ENCODE results near the gene MME.

MME gene

DNA sequence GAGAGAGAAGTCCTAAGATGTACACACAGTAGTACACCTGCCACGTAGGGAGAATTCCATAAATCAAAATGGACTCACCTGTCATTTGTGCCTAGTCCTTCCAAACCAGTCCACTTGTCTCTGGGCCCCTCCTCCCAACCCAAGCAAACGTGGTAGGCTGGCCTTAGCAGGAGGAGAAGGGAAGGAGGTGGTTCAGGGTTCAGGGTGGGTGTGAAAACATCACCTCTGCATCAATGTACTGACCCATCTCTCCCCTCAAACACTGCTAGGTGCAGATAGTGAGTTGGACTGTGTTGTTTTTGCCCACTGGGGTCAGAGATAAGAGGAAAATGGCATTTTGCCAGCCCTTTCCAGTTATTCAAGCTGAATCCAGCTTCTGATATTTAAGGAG, 99.3 kb downstream of the MME start:
- TF ChIP-seq, protein P1, sequence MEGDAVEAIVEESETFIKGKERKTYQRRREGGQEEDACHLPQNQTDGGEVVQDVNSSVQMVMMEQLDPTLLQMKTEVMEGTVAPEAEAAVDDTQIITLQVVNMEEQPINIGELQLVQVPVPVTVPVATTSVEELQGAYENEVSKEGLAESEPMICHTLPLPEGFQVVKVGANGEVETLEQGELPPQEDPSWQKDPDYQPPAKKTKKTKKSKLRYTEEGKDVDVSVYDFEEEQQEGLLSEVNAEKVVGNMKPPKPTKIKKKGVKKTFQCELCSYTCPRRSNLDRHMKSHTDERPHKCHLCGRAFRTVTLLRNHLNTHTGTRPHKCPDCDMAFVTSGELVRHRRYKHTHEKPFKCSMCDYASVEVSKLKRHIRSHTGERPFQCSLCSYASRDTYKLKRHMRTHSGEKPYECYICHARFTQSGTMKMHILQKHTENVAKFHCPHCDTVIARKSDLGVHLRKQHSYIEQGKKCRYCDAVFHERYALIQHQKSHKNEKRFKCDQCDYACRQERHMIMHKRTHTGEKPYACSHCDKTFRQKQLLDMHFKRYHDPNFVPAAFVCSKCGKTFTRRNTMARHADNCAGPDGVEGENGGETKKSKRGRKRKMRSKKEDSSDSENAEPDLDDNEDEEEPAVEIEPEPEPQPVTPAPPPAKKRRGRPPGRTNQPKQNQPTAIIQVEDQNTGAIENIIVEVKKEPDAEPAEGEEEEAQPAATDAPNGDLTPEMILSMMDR (IDR thresholded peaks at IDR 0.05; ENCODE audit: low read depth, low read length) = no peak
- no peak for DNase-seq (ENCODE audit: extremely low read depth, low read depth)

DNA sequence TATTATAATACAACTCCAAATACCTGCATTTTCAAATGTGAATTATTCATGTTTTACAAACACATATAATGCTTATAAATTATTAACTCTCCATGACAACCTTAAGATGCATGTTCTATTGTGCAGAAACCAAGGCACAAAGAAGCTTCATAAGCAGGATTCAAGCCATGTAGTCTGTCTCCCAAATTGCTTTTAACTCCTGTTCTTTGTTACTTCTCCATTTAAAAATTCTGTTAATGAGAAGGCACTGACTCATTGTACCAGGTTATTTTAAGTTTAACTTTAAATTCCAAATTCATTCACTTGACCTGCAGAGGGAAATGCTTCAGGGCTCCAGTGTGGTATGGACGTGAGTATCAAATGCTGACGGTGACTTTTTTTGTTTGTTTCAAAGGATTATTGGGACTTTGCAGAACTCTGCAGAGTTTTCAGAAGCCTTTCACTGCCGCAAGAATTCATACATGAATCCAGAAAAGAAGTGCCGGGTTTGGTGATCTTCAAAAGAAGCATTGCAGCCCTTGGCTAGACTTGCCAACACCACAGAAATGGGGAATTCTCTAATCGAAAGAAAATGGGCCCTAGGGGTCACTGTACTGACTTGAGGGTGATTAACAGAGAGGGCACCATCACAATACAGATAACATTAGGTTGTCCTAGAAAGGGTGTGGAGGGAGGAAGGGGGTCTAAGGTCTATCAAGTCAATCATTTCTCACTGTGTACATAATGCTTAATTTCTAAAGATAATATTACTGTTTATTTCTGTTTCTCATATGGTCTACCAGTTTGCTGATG, 100.0 kb downstream of the MME start:
- TF ChIP-seq, protein P1 (IDR thresholded peaks at IDR 0.05; ENCODE audit: low read depth, low read length) = no peak
- DNase-seq (ENCODE audit: extremely low read depth, low read depth) = no peak

DNA sequence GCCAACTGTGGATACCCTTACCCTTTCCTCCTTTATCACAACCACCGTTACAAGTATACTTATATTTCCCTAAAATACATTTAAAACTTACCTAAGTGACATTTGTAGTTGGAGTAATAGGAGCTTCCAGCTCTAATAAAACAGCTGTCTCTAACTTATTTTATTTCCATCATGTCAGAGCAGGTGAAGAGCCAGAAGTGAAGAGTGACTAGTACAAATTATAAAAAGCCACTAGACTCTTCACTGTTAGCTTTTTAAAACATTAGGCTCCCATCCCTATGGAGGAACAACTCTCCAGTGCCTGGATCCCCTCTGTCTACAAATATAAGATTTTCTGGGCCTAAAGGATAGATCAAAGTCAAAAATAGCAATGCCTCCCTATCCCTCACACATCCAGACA, 102.3 kb downstream of the MME start:
- TF ChIP-seq, protein P1 (IDR thresholded peaks at IDR 0.05; ENCODE audit: low read depth, low read length) = no peak
- DNase-seq (ENCODE audit: extremely low read depth, low read depth) = no peak

DNA sequence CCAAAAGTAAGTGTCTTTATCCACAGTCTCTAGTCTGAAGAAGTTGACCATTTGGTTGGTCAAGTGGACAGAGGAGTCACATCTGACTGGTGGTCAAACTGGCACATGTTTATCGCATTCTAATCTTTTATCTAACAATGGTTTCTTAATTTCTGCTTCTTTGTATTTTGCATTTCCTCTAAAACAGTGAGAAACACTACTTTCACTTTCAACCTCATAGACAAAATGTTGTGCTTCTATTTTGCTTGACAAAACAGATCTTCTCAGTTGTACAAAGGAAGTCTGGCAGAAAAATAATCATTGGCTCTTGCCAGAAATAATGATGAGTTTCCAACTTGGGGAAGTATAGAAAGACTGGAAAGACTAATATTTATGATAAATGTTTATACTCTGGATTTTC, 103.9 kb downstream of the MME start:
- TF ChIP-seq, protein P1 (IDR thresholded peaks at IDR 0.05; ENCODE audit: low read depth, low read length) = no peak
- no peak for DNase-seq (ENCODE audit: extremely low read depth, low read depth)

DNA sequence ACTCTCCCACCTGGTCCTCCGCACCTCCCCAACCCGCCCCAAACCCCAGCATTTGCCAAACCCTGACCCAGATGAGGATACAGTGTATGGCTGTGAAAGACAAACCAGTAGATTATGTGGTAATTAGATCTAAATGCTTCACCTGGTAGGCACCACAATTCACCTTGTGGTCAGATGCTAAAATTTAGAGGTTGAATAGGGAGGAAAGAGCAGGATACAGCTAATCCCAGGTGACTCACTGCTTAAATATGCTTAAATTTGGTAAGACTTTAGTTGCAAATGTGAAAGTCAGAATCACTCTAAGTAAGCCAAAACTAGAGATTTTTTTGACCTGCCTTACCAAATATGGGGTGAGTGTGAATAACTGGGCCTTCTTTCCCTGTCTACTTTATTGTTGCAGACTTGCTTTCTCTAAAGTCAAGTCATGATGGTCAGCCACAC, 105.5 kb downstream of the MME start:
- DNase-seq (ENCODE audit: extremely low read depth, low read depth) = peak; percentile 39
- TF ChIP-seq, protein P1 (IDR thresholded peaks at IDR 0.05; ENCODE audit: low read depth, low read length) = no peak

DNA sequence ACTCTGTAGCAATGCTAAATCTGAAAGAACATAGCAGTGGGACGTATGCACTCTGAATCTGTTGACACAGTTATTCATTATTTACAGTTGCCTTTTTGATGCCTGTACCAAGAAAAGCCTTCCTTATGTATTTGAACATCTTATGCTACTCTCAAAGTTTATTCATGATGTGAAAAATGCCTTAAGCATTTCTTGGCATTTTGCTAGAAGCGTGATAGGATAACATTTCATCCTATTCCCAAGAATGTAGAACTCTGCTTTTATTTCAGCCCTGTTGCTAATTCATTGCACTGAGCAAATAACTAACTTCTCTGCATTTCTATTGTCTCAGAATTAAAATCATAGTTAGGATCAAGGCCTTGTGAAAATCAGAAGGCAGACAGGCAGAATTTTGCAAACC, 107.9 kb downstream of the MME start:
- TF ChIP-seq, protein P1 (IDR thresholded peaks at IDR 0.05; ENCODE audit: low read depth, low read length) = no peak

DNA sequence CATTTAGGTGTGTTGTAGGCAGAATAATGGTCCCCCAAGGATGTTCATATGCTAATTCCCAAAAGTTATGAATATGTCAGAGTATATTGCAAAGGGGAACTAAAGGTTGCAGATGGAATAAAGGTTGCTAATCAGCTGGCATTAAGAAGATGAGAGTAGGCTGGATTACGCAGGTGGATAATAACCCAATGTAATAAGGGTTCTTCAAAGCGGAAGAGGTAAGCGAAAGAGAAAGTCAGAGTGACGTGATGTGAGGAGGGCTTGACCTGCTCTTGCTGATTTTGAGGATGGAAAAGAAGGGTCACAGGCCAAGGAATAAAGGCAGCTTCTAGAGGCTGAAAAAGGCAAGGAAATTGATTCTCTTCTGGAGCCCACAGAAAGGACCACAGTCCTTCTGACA, 109.4 kb downstream of the MME start:
- TF ChIP-seq, protein P1 (IDR thresholded peaks at IDR 0.05; ENCODE audit: low read depth, low read length) = no peak
- DNase-seq (ENCODE audit: extremely low read depth, low read depth) = no peak

More for the DNA sequence above, 107.9 kb downstream of the MME start:
- peak; percentile 19 for DNase-seq (ENCODE audit: extremely low read depth, low read depth)

All from AG09319 (cell line).